Hippocampal formation (tissue), 2 donors: Measurements from ENCODE around the gene ANKRD50.

ENCODE experiments used
- DNase-seq, 2 donors: peaks; one replicate each; lab custom pipeline; 2025; lab: John Stamatoyannopoulos, UW

ANKRD50 gene

DNA sequence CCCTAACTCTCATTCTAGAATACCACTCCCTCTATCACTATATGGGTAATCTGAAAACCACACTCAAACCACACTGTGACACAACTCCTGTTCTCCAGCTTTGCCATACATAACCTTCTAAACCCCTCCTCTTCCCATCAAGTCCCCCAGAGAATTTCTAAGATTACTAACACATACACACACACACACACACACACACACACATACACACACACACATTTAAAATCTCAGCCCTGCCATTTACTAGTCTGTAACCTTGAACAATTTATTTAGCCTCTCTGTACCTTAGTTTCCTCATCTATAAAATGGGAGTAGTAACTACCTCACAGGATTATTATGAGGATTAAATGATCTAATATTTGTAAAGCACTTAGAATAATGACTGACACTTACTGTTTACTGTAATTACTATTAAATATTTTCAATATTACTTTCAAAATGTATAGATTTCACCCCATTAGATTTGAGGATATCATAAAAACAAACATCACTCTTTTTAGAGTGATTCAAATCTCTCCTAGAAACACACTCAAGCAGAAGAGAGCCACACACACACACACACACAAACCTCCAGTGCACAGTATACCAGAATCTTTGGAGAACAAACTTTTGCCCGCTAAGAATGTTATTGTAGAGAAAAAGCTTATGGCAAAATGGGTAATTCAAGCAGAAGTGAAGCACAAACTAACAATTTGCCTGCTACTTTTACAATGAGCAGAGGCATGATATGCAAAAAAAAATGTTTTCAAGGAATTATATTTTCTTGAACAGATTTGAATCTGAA lies 3.8 kb downstream of the ANKRD50 start:
- no peak for DNase-seq

DNA sequence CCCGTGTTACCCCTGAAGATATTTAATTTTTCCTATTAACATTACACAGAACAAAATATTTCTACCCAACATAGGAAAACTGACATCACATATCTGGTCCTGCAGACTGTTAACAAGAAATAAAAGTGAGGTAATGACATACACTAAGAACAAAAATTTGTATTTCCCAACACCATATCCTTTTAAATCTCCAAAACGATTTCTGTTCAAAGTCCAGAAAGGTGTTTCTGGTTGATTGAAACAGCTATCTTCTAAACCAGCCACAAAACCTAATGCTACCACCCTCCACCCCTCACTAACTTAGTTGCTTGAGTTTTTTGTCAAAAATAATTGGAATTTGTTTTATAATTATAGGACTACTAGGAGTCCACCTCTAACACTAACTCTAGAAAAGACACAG lies 7.1 kb downstream of the ANKRD50 start:
- DNase-seq, result no peak

DNA sequence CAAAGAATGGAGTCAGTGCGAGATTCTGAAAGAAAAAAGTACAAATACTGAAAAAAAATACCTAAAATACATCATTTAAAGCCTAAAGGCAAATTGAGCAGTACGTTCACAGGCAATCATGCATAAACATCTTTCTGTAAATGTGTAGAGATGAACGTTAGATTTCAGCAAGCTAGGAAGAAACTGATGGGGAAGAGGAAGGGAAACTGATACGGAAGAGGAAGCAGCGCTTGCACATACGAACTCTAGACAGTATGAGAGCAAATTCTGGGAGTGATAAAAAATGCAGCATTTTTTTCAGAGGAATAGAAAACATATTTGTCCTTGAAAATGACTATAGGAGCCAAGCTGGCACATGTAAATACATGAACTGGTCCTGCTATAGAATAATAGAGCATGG lies 9.4 kb downstream of the ANKRD50 start:
- no peak for DNase-seq

DNA sequence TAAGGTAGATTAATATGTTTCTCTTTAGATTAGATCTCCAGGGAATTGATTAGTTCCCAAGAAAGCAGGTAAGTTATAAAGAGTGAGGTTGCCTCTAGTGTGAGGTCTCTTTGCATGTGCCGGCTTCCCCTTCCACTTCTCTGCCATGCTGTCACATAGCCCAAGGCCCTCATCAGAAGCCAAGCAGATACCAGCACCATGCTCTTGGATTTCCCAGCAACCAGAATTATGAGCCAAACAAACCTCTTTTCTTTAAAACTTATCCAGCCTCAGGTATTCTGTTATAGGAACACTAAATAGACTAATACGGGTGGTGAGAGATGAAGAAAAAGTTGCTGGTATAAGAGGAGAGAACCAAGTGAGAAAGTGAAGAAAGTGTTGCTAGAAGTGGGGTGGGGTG lies 15.1 kb downstream of the ANKRD50 start:
- no peak for DNase-seq

- no peak for DNase-seq
Observed at GRCh38 chr4:124696182-124696581, 16.4 kb downstream of the ANKRD50 start.

- DNase-seq, result no peak
Observed at GRCh38 chr4:124694946-124695598, 17.5 kb downstream of the ANKRD50 start.

DNA sequence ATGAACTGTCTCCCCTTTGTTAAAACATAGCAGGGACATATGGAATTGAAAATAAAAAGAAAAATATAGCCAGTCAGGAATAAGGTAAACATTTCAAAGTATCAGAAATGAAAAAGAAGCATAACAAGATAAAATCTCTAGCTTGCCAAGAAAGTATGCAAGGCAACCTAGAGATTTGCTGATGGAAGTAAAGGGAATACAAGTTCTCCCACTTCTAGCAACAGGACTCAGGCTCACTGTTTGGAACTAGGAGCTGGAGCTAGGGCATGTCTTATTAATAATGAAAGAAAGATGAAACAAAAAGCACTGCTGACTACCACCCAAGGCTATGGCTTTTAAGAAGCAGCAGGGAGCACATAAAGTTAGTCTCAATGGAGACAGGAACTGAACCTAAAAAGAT lies 18.2 kb downstream of the ANKRD50 start:
- DNase-seq, result no peak

DNA sequence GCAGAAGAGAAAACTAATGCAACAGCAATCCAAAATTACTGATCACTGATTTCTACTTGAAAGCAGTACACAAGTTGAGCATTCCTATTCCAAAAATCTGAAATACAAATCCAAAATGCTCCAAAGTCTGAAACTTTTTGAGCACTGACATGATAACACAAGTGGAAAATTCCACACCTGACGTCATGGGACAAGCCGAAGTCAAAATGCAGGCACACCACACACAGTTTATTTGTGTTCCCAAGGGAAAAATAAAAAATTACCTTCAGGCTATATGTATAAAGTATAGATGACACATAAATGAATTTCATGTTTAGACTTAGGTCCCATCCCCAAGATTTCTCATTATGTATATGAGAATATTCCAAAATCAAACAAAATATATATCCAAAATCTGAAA lies 20.7 kb downstream of the ANKRD50 start:
- no peak for DNase-seq

DNA sequence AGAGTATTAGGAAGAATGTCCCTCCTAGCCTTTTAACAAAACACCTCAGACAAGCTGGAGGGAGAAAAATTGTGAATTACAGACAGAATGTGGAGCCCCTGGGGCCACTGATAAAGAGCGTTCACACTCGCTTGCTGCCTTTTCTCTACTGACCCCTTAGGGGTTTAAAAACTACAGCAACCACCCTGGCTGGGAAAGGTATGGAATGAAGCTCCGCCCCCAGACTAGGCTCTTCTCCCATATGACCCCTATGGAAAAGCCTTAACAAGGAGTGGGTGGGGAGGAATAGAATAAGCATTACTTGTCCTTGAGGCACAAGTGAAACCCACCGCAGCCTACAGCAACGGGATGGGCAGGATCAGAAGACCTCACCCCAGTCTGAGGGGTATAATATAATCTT lies 26.3 kb downstream of the ANKRD50 start:
- DNase-seq, result no peak

DNA sequence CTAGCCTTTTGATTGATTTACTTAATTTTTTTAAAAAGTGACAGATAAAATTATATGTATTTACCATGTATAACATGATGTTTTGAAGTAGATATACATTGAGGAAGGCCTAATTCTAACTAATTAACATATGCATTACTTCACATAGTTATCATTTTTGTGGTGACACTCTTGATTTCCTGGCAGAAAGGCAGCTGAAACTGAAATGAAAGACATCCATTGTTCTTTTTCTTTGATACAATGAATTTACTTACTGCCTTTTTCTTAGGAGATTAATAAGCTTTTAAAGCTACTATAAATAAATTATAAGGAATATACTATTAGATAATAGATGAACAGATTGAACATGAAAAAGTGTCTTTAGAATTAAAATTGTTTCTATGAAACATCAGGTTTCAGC lies 26.7 kb downstream of the ANKRD50 start:
- DNase-seq, result no peak

DNA sequence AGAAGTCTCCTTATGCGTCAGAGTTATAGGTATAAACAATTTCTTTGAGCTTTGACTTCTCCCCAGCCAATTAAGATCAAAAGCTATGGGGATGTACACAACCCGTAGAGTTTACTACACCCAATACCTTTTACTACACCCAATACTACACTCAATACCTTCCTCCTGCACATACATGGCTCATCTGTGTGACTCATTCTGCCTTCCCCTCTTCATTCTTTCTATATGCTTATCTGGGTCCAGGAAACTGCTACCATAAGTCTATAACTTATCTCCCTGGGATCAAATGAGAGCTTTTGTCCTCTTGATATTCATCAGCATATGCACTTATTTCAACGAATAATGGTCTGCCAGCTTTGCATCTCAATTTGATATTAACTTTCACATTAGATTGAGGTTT lies 28.2 kb downstream of the ANKRD50 start:
- DNase-seq, result no peak

GRCh38 chr4:124682384-124682783 lies 30.1 kb downstream of the ANKRD50 start:
- no peak for DNase-seq

DNA sequence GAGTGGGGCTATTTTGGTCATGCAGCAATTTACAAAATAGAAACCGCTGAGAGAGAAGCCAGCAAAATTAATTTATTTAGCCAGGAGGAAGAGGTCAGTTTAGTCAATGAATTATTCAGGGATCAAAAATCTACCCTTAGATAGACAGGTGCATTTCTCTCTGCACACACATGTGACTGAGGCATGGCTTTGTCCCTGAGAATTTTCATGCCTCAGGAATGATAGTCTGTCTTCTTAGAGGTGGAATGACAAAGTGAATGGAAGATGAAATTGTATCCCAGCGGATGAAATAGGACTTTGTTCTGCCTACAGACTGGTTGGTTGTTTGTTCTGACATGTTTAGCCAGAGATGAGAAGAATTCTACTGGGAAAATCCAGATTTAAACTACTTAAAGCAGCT lies 46.0 kb downstream of the ANKRD50 start:
- DNase-seq, result no peak

DNA sequence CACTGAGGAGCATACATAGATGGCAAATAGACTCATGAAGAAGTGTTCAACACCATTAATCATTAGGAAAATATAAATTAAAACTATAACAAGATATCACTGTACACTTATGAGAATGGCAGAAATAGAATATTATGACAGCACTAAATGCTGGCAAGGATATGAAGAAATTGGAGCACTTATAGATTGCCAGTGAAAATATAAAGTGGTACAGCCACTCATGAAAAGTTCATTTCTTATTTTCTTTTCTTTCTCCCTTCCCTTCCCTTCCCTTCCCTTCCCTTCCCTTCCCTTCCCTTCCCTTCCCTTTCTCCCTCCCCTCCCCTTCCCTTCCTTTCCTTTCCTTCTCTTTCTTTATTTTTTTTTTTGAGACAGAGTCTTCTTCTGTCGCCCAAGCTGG lies 53.7 kb downstream of the ANKRD50 start:
- no peak for DNase-seq

DNA sequence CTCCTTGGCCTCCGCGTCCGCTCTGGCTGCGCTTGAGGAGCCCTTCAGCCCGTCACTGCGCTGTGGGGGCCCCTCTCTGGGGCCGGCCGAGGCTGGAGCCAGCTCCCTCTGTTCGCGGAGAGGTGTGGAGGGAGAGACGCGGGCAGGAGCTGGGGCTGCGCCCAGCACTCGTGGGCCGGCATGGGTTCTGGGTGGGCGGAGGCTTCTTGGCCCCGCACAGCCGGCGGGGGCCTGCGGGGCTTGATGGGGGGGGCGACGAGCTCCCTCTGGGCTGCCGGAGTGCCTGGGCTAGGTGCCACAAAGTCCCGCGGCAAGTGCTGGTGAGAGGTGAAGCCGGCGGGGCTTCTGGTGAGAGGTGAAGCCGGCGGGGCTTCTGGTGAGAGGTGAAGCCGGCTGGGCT lies 61.9 kb downstream of the ANKRD50 start:
- DNase-seq, result no peak

GRCh38 chr4:124647599-124647998 lies 64.9 kb downstream of the ANKRD50 start:
- DNase-seq, result no peak

- no peak for DNase-seq
Observed at GRCh38 chr4:124644621-124645020, 67.9 kb downstream of the ANKRD50 start.

GRCh38 chr4:124642846-124643245 lies 69.7 kb downstream of the ANKRD50 start:
- no peak for DNase-seq

- no peak for DNase-seq
Observed at GRCh38 chr4:124641715-124642381, 70.7 kb downstream of the ANKRD50 start.

DNA sequence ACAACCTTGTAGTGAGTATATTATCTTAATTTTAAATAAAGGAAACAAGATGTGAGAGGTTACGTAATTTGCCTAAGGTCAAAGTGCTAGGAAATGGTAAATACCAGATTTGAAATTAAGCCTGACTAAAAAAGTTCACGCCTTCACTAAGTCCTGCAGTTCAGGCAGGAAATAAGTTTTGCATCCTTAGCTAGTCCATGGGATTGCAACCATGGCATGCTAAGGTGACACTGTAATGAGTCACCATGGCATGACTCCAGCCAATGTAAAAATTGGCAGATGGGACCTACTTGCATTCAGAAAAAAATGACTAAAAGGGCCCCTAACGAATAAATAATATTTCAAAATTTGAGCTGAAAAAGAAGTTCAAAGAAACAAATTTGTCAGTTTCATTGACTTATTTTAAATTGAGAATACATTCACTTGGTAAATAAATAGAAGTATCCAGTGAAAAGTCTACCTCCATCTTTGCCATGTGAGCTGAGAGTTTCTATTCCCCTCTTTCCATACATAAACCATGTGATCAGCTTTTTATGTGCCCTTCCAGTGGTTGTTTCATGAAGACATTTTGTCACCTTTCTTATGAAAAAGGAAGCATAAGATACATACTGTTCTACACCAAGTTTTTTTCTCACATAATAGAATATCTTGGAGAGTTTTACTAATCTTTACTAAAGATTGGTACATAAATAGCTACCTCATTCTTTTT lies 72.4 kb downstream of the ANKRD50 start:
- DNase-seq, result no peak

GRCh38 chr4:124637321-124637720 lies 75.2 kb downstream of the ANKRD50 start:
- DNase-seq, result no peak

GRCh38 chr4:124636788-124637187 lies 75.7 kb downstream of the ANKRD50 start:
- no peak for DNase-seq

GRCh38 chr4:124635331-124635730 lies 77.2 kb downstream of the ANKRD50 start:
- no peak for DNase-seq
